ACC112 (cell line): Measurements from ENCODE around the gene MAGEH1.
"Not testable (repeated sequence)": the region's sequence is repeated elsewhere in the genome, so short reads cannot be mapped to it uniquely, and the experiment has no call there.

Experiments
- H2AFZ ChIP-seq: fragments of 200-600 bp; sonication (generic); one replicate; pipeline ENCODE4 v1.6.0; 2017; ENCODE audit warnings: antibody characterized with exemption, low read length; ENCODE audit not compliant: unreplicated experiment
- H3K27ac ChIP-seq: fragments of 200-600 bp; sonication (generic); 2 replicates; pipeline ENCODE4 v1.5.1; 2014; ENCODE audit warnings: low read depth, mild to moderate bottlenecking, antibody characterized with exemption, low read length, moderate library complexity
- H3K27me3 ChIP-seq: fragments of 200-600 bp; sonication (generic); 2 replicates; pipeline ENCODE4 v1.6.1; 2014; ENCODE audit warnings: mild to moderate bottlenecking, antibody characterized with exemption, low read length, moderate library complexity, mixed read lengths; ENCODE audit not compliant: insufficient read depth
- H3K36me3 ChIP-seq: fragments of 200-600 bp; sonication (generic); 2 replicates; pipeline ENCODE4 v1.6.1; 2016; ENCODE audit warnings: mild to moderate bottlenecking, antibody characterized with exemption, low read length, moderate library complexity, mixed read lengths; ENCODE audit not compliant: insufficient read depth
- H3K4me1 ChIP-seq: fragments of 200-600 bp; sonication (generic); one replicate; pipeline ENCODE4 v1.6.1; 2016; ENCODE audit warnings: low read length, mixed read lengths; ENCODE audit not compliant: insufficient read depth, unreplicated experiment, control insufficient read depth
- H3K4me3 ChIP-seq: fragments of 200-600 bp; sonication (generic); 2 replicates; pipeline ENCODE4 v1.5.1; 2014; ENCODE audit warnings: mild to moderate bottlenecking, low read depth, low read length
- H3K79me2 ChIP-seq: fragments of 200-600 bp; sonication (generic); one replicate; pipeline ENCODE4 v1.6.0; 2016; ENCODE audit warnings: low read length; ENCODE audit not compliant: control insufficient read depth, unreplicated experiment, insufficient read depth

MAGEH1 gene

GRCh38 chrX:55451990-55452832 is at the start of gene MAGEH1:
Gene MAGEH1 (plus strand): TSS chrX:55452127. CDS start chrX:55452375, 248 bp downstream.
- Histone ChIP-seq H2AFZ (peak within 1 kb of the TSS; percentile 80), H3K4me1 (peaks cover 3% of the 10 kb centered on the region), H3K27me3 (no peaks in the 10 kb centered on the region), H3K4me3 (peak within 1 kb of the TSS; percentile 89), H3K79me2 (peaks cover 7% of the 10 kb centered on the region), H3K27ac (peak within 1 kb of the TSS; percentile 33), H3K36me3 (no peaks in the 10 kb centered on the region)

GRCh38 chrX:55427079-55427478 is 24.8 kb upstream of the MAGEH1 start:
- H3K4me1 ChIP-seq = not testable (repeated sequence)

GRCh38 chrX:55443468-55443867 is 8.5 kb upstream of the MAGEH1 start:
- not testable (repeated sequence) for H3K27me3 ChIP-seq, H3K36me3 ChIP-seq, H3K4me3 ChIP-seq, H3K79me2 ChIP-seq, H2AFZ ChIP-seq, H3K27ac ChIP-seq, H3K4me1 ChIP-seq

More at GRCh38 chrX:55427079-55427478, 24.8 kb upstream of the MAGEH1 start:
- not testable (repeated sequence) for H2AFZ ChIP-seq, H3K4me3 ChIP-seq, H3K27me3 ChIP-seq, H3K27ac ChIP-seq, H3K36me3 ChIP-seq, H3K79me2 ChIP-seq

GRCh38 chrX:55450259-55450658 is 1.7 kb upstream of the MAGEH1 start:
- no peak overlapping the region for H3K4me3 ChIP-seq
- peaks cover 7% of the 10 kb centered on the region for H3K79me2 ChIP-seq
- no peak overlapping the region for H3K27ac ChIP-seq
- no peaks in the 10 kb centered on the region for H3K27me3 ChIP-seq
- H2AFZ ChIP-seq = no peak overlapping the region
- H3K36me3 ChIP-seq = no peaks in the 10 kb centered on the region
- H3K4me1 ChIP-seq = peaks cover 3% of the 10 kb centered on the region

GRCh38 chrX:55451141-55451540 is 786 bp upstream of the MAGEH1 start:
- Histone ChIP-seq H3K27me3 (no peaks in the 10 kb centered on the region), H3K4me1 (peaks cover 3% of the 10 kb centered on the region), H3K36me3 (no peaks in the 10 kb centered on the region), H3K79me2 (peaks cover 7% of the 10 kb centered on the region), H3K27ac (no peak overlapping the region), H2AFZ (no peak overlapping the region), H3K4me3 (peak overlapping the region; percentile 89)

GRCh38 chrX:55451626-55451989 is 319 bp upstream of the MAGEH1 start:
- peaks cover 7% of the 10 kb centered on the region for H3K79me2 ChIP-seq
- H3K4me1 ChIP-seq = peaks cover 3% of the 10 kb centered on the region
- 0 out of 2 replicates have a peak overlapping the region, but pooled peaks have one; percentile 29 for H3K27ac ChIP-seq
- peak overlapping the region; percentile 89 for H3K4me3 ChIP-seq
- no peaks in the 10 kb centered on the region for H3K36me3 ChIP-seq
- H2AFZ ChIP-seq = peak overlapping the region; percentile 80
- no peaks in the 10 kb centered on the region for H3K27me3 ChIP-seq

GRCh38 chrX:55452833-55453124 is 852 bp downstream of the MAGEH1 start:
- Histone ChIP-seq H2AFZ (peak overlapping the region; percentile 80), H3K79me2 (peaks cover 7% of the 10 kb centered on the region), H3K4me1 (peaks cover 3% of the 10 kb centered on the region), H3K4me3 (peak overlapping the region; percentile 89), H3K36me3 (no peaks in the 10 kb centered on the region), H3K27me3 (no peaks in the 10 kb centered on the region), H3K27ac (0 out of 2 replicates have a peak overlapping the region, but pooled peaks have one; percentile 33)

GRCh38 chrX:55455708-55456107 is 3.8 kb downstream of the MAGEH1 start:
- not testable (repeated sequence) for H2AFZ ChIP-seq, H3K4me3 ChIP-seq, H3K36me3 ChIP-seq, H3K79me2 ChIP-seq, H3K27me3 ChIP-seq, H3K27ac ChIP-seq, H3K4me1 ChIP-seq

GRCh38 chrX:55459426-55459825 is 7.5 kb downstream of the MAGEH1 start:
- not testable (repeated sequence) for H3K27me3 ChIP-seq, H3K27ac ChIP-seq, H3K79me2 ChIP-seq, H3K4me1 ChIP-seq, H3K36me3 ChIP-seq, H2AFZ ChIP-seq, H3K4me3 ChIP-seq

- not testable (repeated sequence) for H3K27me3 ChIP-seq, H3K36me3 ChIP-seq, H3K79me2 ChIP-seq, H3K27ac ChIP-seq, H3K4me1 ChIP-seq, H2AFZ ChIP-seq, H3K4me3 ChIP-seq
Observed at GRCh38 chrX:55459926-55460325, 8.0 kb downstream of the MAGEH1 start.

- not testable (repeated sequence) for H3K4me3 ChIP-seq, H3K27me3 ChIP-seq, H3K4me1 ChIP-seq, H3K79me2 ChIP-seq, H3K36me3 ChIP-seq, H3K27ac ChIP-seq, H2AFZ ChIP-seq
Observed at GRCh38 chrX:55464050-55464449, 12.1 kb downstream of the MAGEH1 start.
